ENCODE measurements around the gene PNMA6E.

PNMA6E gene

DNA sequence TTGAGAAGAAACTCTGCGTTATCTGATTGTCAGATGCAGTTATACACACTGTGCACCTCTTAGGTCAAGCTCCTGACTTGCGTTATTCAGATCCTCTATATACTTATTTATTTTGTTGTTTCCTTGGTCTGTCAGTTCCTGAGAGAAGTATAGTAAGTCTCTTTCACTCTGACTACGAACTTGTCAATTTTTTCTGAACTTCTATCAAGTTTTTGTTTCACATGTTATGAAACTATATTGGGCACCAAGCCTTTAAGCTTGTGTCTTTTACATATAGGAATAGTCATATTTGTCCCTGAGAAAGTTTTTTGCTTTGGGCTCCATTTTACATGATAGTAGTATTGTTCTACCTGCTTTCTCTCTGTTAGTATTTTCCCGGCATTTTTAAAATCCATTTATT lies 35.5 kb downstream of the PNMA6E start:
- DNase-seq (ENCODE audit: low read depth), result no peak
- TF ChIP-seq CTCF (conservative IDR thresholded peaks at IDR 0.05; ENCODE audit: low read depth, low read length), result no peak
- no peak overlapping the region for H3K4me3 ChIP-seq (ENCODE audit: low read depth, low read length)

DNA sequence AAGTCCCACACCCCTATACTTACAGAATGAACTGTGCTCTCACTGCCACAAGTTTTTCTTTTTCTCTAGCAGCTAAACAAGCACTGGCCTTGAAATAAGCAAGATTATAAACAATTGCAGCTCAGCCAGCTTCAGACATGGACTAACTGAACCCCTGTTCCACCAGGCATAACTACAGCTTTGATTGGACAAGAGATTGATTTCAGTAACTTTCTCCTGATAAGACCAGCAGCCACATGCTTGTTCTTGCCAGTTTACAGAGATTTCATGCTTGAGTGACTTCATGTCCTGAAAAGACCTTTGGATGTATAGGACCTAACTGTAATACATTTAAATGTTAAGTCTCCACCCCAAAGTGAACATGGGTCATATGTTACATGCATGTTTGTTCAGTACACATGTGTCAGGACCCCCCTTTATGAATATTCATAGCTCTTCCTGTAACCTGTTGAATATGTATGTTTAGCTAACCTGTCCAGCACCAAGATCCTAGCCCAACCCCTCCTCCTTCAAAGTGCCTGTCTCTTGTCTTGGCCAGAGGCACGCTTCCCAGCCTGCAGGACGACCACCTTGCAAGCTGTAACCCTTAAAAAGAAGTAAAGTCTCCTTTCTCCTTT lies 39.3 kb downstream of the PNMA6E start:
- TF ChIP-seq CTCF (conservative IDR thresholded peaks at IDR 0.05; ENCODE audit: low read depth, low read length), result no peak
- no peak overlapping the region for H3K4me3 ChIP-seq (ENCODE audit: low read depth, low read length)
- DNase-seq (ENCODE audit: low read depth), result no peak

DNA sequence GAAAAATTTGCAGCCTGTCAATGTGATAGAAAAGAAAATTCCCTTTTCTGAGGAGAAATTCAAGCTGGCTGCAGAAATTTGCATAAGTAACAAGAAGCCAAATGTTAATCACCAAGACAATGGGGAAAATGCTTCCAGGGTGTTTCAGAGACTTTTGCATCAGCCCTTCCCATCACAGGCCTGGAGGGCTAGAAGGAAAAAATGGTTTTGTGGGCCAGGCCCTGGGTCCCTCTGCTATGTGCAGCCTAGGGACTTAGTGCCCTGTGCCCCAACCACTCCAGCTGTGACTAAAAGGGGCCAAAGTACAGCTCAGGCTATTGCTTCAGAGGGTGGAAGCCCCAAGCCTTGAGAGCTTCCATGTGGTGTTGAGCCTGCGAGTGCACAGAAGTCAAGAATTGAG lies 43.3 kb downstream of the PNMA6E start:
- TF ChIP-seq CTCF (conservative IDR thresholded peaks at IDR 0.05; ENCODE audit: low read depth, low read length), result no peak
- no peak overlapping the region for H3K4me3 ChIP-seq (ENCODE audit: low read depth, low read length)
- no peak for DNase-seq (ENCODE audit: low read depth)

- DNase-seq (ENCODE audit: low read depth), result no peak
- no peak overlapping the region for H3K4me3 ChIP-seq (ENCODE audit: low read depth, low read length)
- TF ChIP-seq CTCF (conservative IDR thresholded peaks at IDR 0.05; ENCODE audit: low read depth, low read length), result no peak
Measured at GRCh38 chrX:153353416-153353815, 47.7 kb downstream of the PNMA6E start.

GRCh38 chrX:153352858-153353257 lies 48.3 kb downstream of the PNMA6E start:
- H3K4me3 ChIP-seq (ENCODE audit: low read depth, low read length), result no peak overlapping the region
- TF ChIP-seq CTCF (conservative IDR thresholded peaks at IDR 0.05; ENCODE audit: low read depth, low read length), result no peak
- no peak for DNase-seq (ENCODE audit: low read depth)

DNA sequence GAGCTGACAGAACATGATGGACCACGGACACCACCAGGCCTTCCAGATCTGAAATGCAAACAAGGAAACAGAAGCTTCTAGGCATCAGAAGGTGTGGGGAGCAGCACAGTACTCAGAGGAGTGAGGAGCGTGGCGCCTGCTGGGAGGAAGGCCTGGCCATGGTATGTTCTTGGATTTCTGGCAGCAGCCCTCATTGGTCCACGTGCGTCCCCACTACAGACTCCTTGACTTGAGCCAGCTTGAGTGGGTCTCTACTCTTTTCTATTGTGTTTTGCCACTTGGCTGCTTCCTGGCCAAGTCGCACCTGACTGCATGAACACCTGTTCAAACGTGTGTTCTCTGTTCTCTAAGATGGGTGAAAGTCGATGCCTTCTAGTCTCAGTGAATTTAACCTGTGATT lies 49.2 kb downstream of the PNMA6E start:
- no peak for DNase-seq (ENCODE audit: low read depth)
- H3K4me3 ChIP-seq (ENCODE audit: low read depth, low read length), result no peak overlapping the region
- no peak for TF ChIP-seq CTCF (conservative IDR thresholded peaks at IDR 0.05; ENCODE audit: low read depth, low read length)

DNA sequence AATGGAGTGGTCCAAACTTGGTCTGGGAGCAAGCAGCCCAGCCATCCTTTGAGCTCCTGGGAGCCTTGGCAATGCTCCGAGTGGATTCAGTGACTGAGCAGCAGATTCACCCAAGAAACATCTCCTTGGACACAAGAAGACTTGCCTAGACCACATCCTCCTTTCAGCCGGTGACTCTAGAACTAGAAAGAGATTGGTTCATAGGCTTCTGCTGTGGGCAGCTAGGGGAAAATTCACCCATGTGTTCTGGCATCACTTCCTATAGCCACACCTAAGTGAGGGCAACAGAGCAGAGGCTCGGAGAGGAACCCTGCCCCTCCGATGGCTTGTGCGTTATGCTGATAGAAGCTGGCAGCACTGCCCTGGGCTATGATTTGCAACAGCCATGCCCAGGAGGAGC lies 51.2 kb downstream of the PNMA6E start:
- TF ChIP-seq CTCF (conservative IDR thresholded peaks at IDR 0.05; ENCODE audit: low read depth, low read length), result no peak
- H3K4me3 ChIP-seq (ENCODE audit: low read depth, low read length), result no peak overlapping the region
- DNase-seq (ENCODE audit: low read depth), result no peak

All from choroid plexus epithelial cell (primary cell).